ENCODE measurements around the gene LSM14A.
"Not testable (repeated sequence)": the region's sequence is repeated elsewhere in the genome, so short reads cannot be mapped to it uniquely, and the experiment has no call there.

Gene LSM14A

DNA sequence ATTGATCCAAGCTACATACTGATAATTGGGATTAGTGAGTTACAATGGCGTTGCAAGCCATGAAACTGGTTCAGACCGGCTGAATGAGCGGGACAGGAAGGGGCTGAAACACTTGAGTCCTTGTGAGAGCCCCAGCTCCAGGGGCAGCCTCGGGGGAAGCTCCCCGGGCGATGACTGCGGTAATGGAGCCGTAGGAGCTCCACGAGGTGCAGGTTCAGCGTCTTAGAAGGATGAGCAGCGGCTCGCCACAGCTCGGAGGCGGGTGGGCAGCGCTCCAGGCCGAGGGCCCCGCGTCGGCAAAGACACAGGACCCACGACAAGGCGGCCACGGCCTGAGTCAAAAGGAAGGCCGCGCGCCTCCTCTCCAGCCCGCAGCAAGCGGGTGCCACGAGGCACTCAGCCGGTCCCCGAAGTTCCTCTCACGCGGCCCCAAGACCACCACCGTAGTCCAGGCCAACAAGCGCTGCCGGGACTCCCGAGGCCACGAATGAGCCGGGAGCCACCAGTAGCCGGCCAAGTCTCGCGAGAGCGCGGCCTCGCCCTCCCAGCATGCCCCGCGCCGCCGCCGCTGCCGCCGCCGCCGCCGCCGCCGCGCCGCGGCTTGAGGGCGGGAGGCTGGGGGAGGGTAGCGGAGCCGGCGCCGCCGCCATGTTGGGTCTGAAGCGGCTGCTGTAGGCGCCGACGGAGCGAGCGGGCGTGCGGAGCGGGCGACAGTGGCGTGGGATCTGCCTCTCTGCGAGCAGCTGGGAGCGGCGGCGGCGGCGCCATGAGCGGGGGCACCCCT is at the start of gene LSM14A:
Gene LSM14A, plus strand, starts transcription at position 628 of the 784 bp plus-strand sequence. Its CDS starts 139 bp downstream, at position 767.
- DNase-seq = peak; percentile 42 to 93 (median 81)

- no peak for DNase-seq
These were observed 47.5 kb upstream of the LSM14A start for GRCh38 chr19:34124828-34125227.

DNA sequence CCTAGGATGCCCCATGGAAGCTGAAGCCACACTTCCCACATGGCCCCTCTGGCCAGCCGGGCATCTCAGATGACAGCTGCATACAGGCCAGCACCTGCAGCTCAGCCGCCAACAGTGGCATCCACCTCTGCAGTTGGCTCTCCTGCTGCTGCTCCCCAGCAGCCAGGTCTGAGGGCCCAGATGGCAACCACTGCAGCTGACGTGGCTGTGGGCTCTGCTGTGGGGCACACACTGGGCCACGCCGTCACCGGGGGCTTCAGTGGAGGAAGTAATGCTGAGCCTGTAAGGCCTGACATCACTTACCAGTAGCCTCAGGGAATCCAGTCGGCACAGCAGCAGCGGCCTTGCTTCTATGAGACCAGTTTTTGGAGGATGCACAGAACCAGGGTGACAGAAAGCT is 45.3 kb upstream of the LSM14A start:
- DNase-seq = no peak

- no peak for DNase-seq
These were observed 44.6 kb upstream of the LSM14A start for GRCh38 chr19:34127684-34128189.

- DNase-seq = no peak
These were observed 43.6 kb upstream of the LSM14A start for GRCh38 chr19:34128558-34129250.

DNA sequence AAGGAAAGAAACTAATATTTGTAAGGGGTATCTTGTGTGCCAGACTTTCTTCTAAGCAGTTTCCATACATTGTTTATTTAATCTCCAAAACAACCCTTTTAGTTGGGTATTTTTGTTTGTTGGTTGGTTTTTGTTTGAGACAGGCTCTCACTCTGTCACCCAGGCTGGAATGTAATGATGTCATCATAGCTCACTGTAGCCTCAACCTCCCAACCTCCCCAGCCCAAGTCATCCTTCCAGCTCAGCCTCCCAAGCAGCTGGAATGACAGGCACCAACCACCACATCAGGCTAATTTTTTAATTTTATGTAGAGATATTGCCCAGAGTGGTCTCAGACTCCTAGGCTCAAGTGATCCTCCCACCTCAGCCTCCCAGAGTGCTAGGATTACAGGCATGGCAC is 41.2 kb upstream of the LSM14A start:
- no peak for DNase-seq

DNA sequence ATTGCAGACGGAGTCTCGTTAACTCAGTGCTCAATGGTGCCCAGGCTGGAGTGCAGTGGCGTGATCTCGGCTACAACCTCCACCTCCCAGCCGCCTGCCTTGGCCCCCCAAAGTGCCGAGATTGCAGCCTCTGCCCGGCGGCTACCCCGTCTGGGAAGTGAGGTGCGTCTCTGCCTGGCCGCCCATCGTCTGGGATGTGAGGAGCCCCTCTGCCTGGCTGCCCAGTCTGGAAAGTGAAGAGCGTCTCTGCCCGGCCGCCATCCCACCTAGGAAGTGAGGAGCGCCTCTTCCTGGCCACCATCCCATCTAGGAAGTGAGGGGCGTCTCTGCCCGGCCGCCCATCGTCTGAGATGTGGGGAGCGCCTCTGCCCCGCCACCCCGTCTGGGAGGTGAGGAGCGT is 40.2 kb upstream of the LSM14A start:
- DNase-seq = not testable (repeated sequence)

GRCh38 chr19:34132706-34133105 is 39.6 kb upstream of the LSM14A start:
- DNase-seq = not testable (repeated sequence)

- DNase-seq = peak; percentile 9 to 85 (median 68)
These were observed 37.9 kb upstream of the LSM14A start for GRCh38 chr19:34134190-34135053.

DNA sequence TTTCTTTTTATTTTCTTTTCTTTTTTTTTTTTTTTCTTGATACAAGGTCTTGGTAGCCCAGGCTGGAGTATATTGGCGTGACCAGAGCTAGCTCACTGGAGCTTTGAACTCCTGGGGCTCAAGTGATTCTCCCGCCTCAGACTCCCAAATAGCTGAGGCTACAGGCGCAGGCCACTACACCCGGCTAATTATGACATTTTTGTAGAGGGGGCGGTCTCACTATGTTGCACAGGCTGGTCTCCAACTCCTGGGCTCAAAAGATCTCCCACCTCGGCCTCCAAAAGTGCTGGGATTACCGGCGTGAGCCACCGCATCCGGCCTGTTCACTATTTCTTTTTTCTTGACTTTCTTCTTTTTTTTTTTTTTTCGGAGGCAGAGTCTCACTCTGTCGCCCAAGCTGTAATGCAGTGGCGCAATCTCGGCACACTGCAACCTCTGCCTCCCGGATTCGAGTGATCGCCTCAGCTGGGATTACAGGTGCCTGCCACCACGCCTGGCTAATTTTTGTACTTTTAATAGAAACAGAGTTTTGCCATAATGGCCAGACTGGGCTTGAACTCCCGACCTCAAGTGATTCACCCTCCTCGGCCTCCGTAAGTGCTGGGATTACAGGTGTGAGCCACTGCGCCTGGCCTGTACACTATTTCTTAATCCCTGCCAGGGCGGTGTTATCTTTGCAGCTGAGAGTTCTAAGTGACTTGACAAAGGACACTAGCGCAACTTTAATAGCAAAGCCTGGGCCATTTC is 37.1 kb upstream of the LSM14A start:
- no peak for DNase-seq

DNA sequence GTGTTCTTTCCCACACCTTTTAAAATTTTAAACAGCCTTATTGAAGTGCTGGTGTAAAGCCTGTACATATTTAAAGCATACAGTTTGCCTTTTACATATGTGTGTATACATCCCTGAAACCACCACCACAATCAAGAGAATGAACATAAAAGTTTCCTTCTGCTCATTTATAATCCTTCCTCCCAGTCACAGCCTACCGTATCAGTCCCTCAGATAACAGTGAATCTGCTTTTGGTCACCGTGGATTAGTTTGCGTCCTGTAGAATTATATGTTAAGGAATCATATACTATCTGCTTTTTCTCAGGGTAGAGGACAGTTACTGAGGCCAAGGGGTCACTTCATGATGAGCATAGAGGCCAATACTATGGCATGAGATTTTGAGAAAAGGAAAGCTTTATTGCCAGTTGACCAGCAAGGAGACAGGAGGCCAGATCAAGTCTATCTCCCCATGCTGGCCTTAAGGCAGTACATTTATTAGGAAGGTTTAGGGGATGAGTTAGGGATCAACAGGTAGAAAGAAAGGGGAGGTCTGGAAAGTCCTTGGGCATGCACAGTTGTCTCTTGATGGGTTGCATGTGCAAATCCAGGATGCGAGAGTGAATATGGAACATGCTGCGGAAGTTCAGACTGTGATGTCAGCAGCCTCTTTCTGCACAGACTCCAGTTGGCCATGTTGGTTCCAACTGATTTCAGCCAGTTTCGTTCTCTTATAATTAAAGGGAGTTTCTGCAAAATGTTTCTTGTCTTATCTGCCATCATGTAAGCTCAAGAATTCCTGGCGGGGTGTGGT is 36.3 kb upstream of the LSM14A start:
- no peak for DNase-seq

GRCh38 chr19:34141025-34141424 is 31.3 kb upstream of the LSM14A start:
- no peak for DNase-seq

DNA sequence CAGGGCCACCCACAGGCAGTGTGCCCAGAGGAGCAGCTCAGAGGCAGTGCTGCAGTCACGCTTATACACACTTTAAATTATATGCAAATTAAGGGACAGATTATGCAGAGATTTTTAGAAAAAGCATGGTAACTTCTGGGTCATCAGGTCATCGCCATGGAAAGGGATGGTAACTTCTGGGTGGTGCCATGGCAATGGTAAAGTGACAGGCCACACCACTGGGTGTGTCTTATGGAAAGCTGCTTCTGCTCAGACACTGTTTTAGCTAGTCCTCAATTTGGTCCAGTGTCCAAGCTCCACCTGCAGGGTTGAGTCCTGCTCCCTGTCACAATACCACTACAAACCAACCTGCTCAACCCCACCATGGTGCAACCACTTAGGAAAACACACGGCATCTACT is 29.9 kb upstream of the LSM14A start:
- DNase-seq = no peak

- peak in 23 of 51 donors; percentile 1 to 48 (median 14) for DNase-seq
These were observed 26.5 kb upstream of the LSM14A start for GRCh38 chr19:34145741-34146202.

GRCh38 chr19:34148658-34149185 is 23.6 kb upstream of the LSM14A start:
- DNase-seq = no peak

DNA sequence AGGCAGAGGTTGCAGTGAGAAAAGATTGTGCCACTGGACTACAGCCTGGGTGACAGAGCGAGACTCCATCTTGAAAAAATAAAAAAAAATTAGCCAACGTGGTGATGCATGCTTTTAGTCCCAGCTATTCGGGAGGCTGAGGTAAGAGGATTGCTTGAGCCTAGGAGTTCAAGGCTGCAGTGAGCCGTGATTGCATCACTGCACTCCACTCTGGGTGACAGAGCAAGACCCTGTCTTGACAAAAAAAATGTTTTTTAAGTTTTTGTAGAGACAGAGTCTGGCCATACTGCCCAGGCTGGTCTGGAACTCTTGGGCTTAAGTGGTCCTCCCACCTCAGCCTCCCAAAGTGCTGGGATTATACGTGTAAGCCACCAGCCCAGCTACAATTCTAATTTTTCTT is 22.4 kb upstream of the LSM14A start:
- no peak for DNase-seq

- DNase-seq = no peak
These were observed 21.7 kb upstream of the LSM14A start for GRCh38 chr19:34150558-34150957.

- DNase-seq = no peak
These were observed 20.9 kb upstream of the LSM14A start for GRCh38 chr19:34151439-34151838.

- DNase-seq = no peak
These were observed 17.9 kb upstream of the LSM14A start for GRCh38 chr19:34154401-34154800.

DNA sequence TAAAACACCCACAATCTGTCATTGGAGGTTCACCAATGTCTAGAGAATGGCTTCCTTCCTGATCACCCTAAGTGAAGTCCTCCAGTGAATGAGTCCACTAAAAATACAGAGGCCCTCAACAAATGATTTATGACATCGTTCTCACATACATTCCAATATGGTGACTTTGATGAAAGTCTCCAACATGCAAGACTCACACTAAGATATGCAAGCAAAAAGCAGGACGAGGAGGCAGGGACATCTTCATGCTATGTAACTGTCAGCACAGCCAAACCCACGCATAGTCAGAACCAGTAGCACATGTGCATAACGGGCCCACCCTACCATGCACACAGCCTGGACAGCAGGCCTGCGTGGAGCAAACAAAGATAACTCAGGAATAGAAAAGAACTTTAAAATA is 16.6 kb upstream of the LSM14A start:
- DNase-seq = no peak

Data from hypothalamus (tissue), 51 donors.